ENCODE data around the gene MUL1.

Gene MUL1

DNA sequence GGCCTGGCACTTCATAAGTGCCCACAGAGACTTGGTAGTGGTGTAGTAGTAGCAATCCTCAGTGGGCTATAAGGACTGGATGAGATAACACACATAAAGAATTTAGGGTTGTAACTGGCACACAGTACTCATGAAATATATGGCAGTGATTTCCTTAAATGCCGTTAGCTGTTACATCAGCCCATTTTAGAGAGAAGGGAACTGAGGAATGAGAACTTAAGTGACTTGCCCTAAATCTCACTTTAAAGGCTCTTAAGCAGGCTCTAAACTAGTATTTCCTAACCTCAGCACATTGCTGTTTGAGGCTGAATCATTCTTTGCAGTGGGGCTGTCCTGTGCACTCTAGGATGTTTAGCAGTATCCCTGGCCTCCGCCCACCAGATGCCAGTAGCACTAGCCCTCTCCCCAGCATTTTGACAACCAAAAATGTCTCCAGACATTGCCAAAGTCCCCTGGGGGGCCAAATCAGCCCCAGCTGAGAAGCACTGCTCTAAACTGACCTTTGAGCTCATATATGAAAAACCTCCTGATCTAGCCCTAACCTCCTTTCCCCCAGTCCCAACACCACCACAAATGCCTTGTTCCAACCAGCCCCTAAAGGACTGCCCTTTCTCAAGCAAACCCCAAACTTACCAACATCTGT lies 33.5 kb downstream of the MUL1 start:
- Histone ChIP-seq H3K4me3 (ENCODE audit: low read length, poor library complexity, severe bottlenecking) (no peak overlapping the region), H3F3A (ENCODE audit: low read depth) (no peaks in the 10 kb centered on the region), H3K9me2 (replicated peaks; ENCODE audit: low read depth, low read length) (no peaks in the 10 kb centered on the region), H4K20me1 (ENCODE audit: insufficient read depth, low read length, poor library complexity, severe bottlenecking) (no peaks in the 10 kb centered on the region), H3K36me3 (ENCODE audit: insufficient read depth, low read length) (no peaks in the 10 kb centered on the region), H2AFZ (ENCODE audit: low read length) (no peak overlapping the region), H3K4me2 (ENCODE audit: low read depth, low read length, poor library complexity, severe bottlenecking) (no peak overlapping the region), H3K4me1 (ENCODE audit: insufficient read depth, low read length, poor library complexity, severe bottlenecking) (peaks cover 4% of the 10 kb centered on the region), H3K79me2 (ENCODE audit: insufficient read depth, low read length) (no peaks in the 10 kb centered on the region), H3K9ac (ENCODE audit: low read depth, low read length, poor library complexity, severe bottlenecking) (no peak overlapping the region), H3K27me3 (ENCODE audit: insufficient read depth, low read length, poor library complexity, severe bottlenecking) (no peaks in the 10 kb centered on the region), H3K9me3 (ENCODE audit: insufficient read depth, low read depth, low read length) (no peaks in the 10 kb centered on the region)
- TF ChIP-seq, protein P1, sequence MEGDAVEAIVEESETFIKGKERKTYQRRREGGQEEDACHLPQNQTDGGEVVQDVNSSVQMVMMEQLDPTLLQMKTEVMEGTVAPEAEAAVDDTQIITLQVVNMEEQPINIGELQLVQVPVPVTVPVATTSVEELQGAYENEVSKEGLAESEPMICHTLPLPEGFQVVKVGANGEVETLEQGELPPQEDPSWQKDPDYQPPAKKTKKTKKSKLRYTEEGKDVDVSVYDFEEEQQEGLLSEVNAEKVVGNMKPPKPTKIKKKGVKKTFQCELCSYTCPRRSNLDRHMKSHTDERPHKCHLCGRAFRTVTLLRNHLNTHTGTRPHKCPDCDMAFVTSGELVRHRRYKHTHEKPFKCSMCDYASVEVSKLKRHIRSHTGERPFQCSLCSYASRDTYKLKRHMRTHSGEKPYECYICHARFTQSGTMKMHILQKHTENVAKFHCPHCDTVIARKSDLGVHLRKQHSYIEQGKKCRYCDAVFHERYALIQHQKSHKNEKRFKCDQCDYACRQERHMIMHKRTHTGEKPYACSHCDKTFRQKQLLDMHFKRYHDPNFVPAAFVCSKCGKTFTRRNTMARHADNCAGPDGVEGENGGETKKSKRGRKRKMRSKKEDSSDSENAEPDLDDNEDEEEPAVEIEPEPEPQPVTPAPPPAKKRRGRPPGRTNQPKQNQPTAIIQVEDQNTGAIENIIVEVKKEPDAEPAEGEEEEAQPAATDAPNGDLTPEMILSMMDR (conservative IDR thresholded peaks at IDR 0.05; ENCODE audit: low read length) = no peak
- TF ChIP-seq EZH2phosphoT487 (IDR thresholded peaks at IDR 0.05; ENCODE audit: borderline replicate concordance) = no peak

DNA sequence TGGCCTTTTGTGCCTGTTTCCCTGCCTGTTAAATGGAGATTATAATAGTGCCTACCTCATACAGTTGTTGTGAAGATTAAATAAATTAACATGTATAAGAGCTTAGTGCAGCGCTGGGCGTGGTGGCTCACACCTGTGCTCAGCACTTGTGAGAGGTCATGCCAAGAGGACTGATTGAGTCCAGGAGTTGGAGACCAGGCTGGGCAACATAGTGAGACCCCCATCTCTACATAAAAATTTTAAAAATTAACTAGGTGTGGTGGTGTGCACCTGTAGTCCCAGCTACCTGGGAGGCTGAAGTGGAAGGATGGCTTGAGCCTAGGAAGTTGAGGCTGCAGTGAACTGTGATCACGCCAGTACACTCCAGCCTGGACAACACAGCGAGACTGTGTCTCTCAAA lies 34.1 kb downstream of the MUL1 start:
- Histone ChIP-seq H3K79me2 (ENCODE audit: insufficient read depth, low read length) (no peaks in the 10 kb centered on the region), H3K4me1 (ENCODE audit: insufficient read depth, low read length, poor library complexity, severe bottlenecking) (peaks cover 4% of the 10 kb centered on the region), H3K4me2 (ENCODE audit: low read depth, low read length, poor library complexity, severe bottlenecking) (no peak overlapping the region), H3K9ac (ENCODE audit: low read depth, low read length, poor library complexity, severe bottlenecking) (no peak overlapping the region), H4K20me1 (ENCODE audit: insufficient read depth, low read length, poor library complexity, severe bottlenecking) (no peaks in the 10 kb centered on the region), H3K27me3 (ENCODE audit: insufficient read depth, low read length, poor library complexity, severe bottlenecking) (no peaks in the 10 kb centered on the region), H3K36me3 (ENCODE audit: insufficient read depth, low read length) (no peaks in the 10 kb centered on the region), H3F3A (ENCODE audit: low read depth) (no peaks in the 10 kb centered on the region), H3K9me2 (replicated peaks; ENCODE audit: low read depth, low read length) (no peaks in the 10 kb centered on the region), H2AFZ (ENCODE audit: low read length) (no peak overlapping the region), H3K4me3 (ENCODE audit: low read length, poor library complexity, severe bottlenecking) (no peak overlapping the region), H3K9me3 (ENCODE audit: insufficient read depth, low read depth, low read length) (no peaks in the 10 kb centered on the region)
- TF ChIP-seq, protein P1 (conservative IDR thresholded peaks at IDR 0.05; ENCODE audit: low read length) = no peak
- no peak for TF ChIP-seq EZH2phosphoT487 (IDR thresholded peaks at IDR 0.05; ENCODE audit: borderline replicate concordance)

DNA sequence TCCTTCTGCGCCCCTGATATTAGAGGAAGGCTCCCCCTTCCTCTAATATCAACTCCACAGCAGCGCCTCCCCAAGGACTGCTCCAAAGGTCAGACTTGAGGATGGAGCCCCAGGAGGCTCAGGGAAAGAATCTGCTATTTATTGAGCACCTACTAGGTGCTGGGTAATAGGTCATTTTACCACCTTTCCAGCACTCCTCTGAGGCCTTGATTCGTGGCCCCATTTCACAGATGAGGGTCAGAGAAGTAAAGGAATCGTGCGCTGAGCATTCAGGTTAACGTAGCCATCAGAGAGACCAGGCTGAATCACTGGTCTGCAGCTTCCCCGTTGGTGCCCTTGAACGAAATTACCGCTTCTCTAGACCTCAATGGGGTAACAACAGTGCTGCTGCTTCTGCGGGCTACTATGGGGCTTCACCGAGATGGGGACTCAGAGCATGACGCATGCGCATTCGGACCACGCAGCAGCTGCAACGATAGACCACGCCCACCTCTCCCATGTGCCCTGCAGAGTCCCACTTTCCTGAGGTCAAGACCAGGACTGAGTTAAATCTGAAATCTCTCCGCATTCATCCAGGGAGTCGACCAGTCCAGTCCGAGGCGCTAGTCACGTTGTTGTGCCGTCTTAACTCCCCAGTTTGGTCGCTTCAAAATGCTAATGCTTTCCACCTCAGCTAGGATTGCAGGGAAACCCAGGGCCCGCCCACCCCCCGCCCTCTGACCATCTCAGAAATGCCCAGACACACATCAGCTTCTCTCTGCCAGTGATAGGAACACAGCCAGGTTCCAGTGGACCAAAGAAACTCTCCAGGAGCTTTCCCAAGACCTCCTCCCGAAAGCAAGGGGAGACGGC lies 34.9 kb downstream of the MUL1 start:
- no peak overlapping the region for H3K4me2 ChIP-seq (ENCODE audit: low read depth, low read length, poor library complexity, severe bottlenecking)
- no peak overlapping the region for H2AFZ ChIP-seq (ENCODE audit: low read length)

More for the DNA sequence above, 34.9 kb downstream of the MUL1 start:
- H4K20me1 ChIP-seq (ENCODE audit: insufficient read depth, low read length, poor library complexity, severe bottlenecking) = no peaks in the 10 kb centered on the region
- no peak for TF ChIP-seq EZH2phosphoT487 (IDR thresholded peaks at IDR 0.05; ENCODE audit: borderline replicate concordance)
- TF ChIP-seq, protein P1 (conservative IDR thresholded peaks at IDR 0.05; ENCODE audit: low read length) = no peak
- no peaks in the 10 kb centered on the region for H3K9me3 ChIP-seq (ENCODE audit: insufficient read depth, low read depth, low read length)
- no peaks in the 10 kb centered on the region for H3K36me3 ChIP-seq (ENCODE audit: insufficient read depth, low read length)
- no peaks in the 10 kb centered on the region for H3K79me2 ChIP-seq (ENCODE audit: insufficient read depth, low read length)
- H3K4me3 ChIP-seq (ENCODE audit: low read length, poor library complexity, severe bottlenecking) = no peak overlapping the region
- H3F3A ChIP-seq (ENCODE audit: low read depth) = no peaks in the 10 kb centered on the region
- no peak overlapping the region for H3K9ac ChIP-seq (ENCODE audit: low read depth, low read length, poor library complexity, severe bottlenecking)
- peaks cover 4% of the 10 kb centered on the region for H3K4me1 ChIP-seq (ENCODE audit: insufficient read depth, low read length, poor library complexity, severe bottlenecking)
- no peaks in the 10 kb centered on the region for H3K27me3 ChIP-seq (ENCODE audit: insufficient read depth, low read length, poor library complexity, severe bottlenecking)
- no peaks in the 10 kb centered on the region for H3K9me2 ChIP-seq (replicated peaks; ENCODE audit: low read depth, low read length)

Data from Loucy (cell line).